ENCODE results near the gene CCDC141.

The CCDC141 gene

GRCh38 chr2:178870703-178871102 lies 179.2 kb downstream of the CCDC141 start:
- no peak for DNase-seq (ENCODE audit: low read depth)

GRCh38 chr2:178865999-178866398 lies 183.9 kb downstream of the CCDC141 start:
- no peak for DNase-seq (ENCODE audit: low read depth)

GRCh38 chr2:178865146-178865936 lies 184.6 kb downstream of the CCDC141 start:
- no peak for DNase-seq (ENCODE audit: low read depth)

- DNase-seq (ENCODE audit: low read depth) = no peak
These were observed 185.9 kb downstream of the CCDC141 start for GRCh38 chr2:178863856-178864620.

GRCh38 chr2:178863130-178863855 lies 186.6 kb downstream of the CCDC141 start:
- no peak for DNase-seq (ENCODE audit: low read depth)

- DNase-seq (ENCODE audit: low read depth) = no peak
These were observed 189.4 kb downstream of the CCDC141 start for GRCh38 chr2:178860551-178860950.

GRCh38 chr2:178859730-178860129 lies 190.2 kb downstream of the CCDC141 start:
- no peak for DNase-seq (ENCODE audit: low read depth)

GRCh38 chr2:178858896-178859625 lies 190.9 kb downstream of the CCDC141 start:
- no peak for DNase-seq (ENCODE audit: low read depth)

- no peak for DNase-seq (ENCODE audit: low read depth)
These were observed 194.8 kb downstream of the CCDC141 start for GRCh38 chr2:178855151-178855550.

GRCh38 chr2:178848335-178848734 lies 201.6 kb downstream of the CCDC141 start:
- DNase-seq (ENCODE audit: low read depth) = no peak

- DNase-seq (ENCODE audit: low read depth) = no peak
These were observed 203.5 kb downstream of the CCDC141 start for GRCh38 chr2:178846458-178846802.

- DNase-seq (ENCODE audit: low read depth) = no peak
These were observed 204.1 kb downstream of the CCDC141 start for GRCh38 chr2:178845566-178846457.

- DNase-seq (ENCODE audit: low read depth) = no peak
These were observed 205.2 kb downstream of the CCDC141 start for GRCh38 chr2:178844701-178845100.

- DNase-seq (ENCODE audit: low read depth) = no peak
These were observed 205.7 kb downstream of the CCDC141 start for GRCh38 chr2:178844269-178844668.

- no peak for DNase-seq (ENCODE audit: low read depth)
These were observed 206.2 kb downstream of the CCDC141 start for GRCh38 chr2:178843697-178844096.

GRCh38 chr2:178836807-178837206 lies 213.1 kb downstream of the CCDC141 start:
- no peak for DNase-seq (ENCODE audit: low read depth)

GRCh38 chr2:178834086-178834485 lies 215.9 kb downstream of the CCDC141 start:
- no peak for DNase-seq (ENCODE audit: low read depth)

GRCh38 chr2:178833382-178833781 lies 216.6 kb downstream of the CCDC141 start:
- DNase-seq (ENCODE audit: low read depth) = no peak

- DNase-seq (ENCODE audit: low read depth) = no peak
These were observed 219.5 kb downstream of the CCDC141 start for GRCh38 chr2:178830451-178830850.

- DNase-seq (ENCODE audit: low read depth) = no peak
These were observed 220.0 kb downstream of the CCDC141 start for GRCh38 chr2:178829981-178830380.

All from T follicular helper cell (primary cell).